Retinal pigment epithelial cell (primary cell): ENCODE measurements around the gene SAMSN1.
"Not testable (repeated sequence)": the region's sequence is repeated elsewhere in the genome, so short reads cannot be mapped to it uniquely, and the experiment has no call there.

Experiments used
- DNase-seq: peaks from one replicate; pipeline ENCODE4 v3.0.0-alpha.2; 2010; ENCODE audit warnings: low read depth
- H3K4me3 ChIP-seq: 2 replicates; pipeline ENCODE4 v1.5.1; 2011; ENCODE audit warnings: mild to moderate bottlenecking, low read length, control low read depth, moderate library complexity
- TF ChIP-seq, protein P1 (sequence below): conservative IDR thresholded peaks from 2 replicates; pipeline ENCODE4 v1.5.1; 2011; ENCODE audit warnings: low read depth, low read length, control low read depth, inconsistent platforms

Gene SAMSN1

DNA sequence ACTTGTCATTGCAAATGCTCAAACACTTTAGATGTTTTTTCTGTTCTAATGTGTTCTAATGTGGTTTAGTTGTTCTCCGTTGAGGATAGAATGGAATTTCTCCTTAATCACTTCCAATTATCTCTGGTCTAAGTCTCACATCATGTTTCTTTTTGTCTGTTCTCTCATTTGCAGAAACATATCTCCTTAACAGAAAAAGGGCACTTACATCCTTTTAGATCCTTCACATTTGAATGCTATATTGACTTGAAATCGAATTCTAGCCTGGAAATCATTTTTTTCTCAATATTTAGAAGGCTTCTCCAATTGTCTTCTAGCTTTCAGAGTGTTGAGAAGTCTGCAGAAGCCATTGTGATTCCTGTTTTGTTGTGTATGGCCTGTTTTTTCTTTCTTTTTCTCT, 7.3 kb upstream of the SAMSN1 start:
- TF ChIP-seq, protein P1, sequence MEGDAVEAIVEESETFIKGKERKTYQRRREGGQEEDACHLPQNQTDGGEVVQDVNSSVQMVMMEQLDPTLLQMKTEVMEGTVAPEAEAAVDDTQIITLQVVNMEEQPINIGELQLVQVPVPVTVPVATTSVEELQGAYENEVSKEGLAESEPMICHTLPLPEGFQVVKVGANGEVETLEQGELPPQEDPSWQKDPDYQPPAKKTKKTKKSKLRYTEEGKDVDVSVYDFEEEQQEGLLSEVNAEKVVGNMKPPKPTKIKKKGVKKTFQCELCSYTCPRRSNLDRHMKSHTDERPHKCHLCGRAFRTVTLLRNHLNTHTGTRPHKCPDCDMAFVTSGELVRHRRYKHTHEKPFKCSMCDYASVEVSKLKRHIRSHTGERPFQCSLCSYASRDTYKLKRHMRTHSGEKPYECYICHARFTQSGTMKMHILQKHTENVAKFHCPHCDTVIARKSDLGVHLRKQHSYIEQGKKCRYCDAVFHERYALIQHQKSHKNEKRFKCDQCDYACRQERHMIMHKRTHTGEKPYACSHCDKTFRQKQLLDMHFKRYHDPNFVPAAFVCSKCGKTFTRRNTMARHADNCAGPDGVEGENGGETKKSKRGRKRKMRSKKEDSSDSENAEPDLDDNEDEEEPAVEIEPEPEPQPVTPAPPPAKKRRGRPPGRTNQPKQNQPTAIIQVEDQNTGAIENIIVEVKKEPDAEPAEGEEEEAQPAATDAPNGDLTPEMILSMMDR, result no peak
- DNase-seq, result no peak
- no peak overlapping the region for H3K4me3 ChIP-seq

DNA sequence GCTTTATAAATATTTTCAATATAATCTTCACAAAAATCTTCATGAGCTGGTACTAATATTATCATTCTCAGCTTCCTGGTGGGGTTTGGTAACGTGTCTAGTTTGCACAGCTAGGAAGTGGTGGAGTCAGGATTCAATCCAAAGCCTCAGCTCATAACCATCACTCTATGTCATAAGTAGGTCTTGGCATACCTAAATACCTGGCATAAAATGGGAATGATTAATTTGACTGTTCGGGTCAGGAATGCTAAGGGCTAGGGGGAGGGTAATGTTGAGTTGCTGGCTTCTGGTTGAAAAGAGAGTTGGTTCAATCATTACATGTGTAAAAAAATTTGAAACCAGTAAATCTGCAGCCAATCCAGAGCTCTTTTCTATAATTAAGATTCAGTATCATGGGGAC, 5.6 kb upstream of the SAMSN1 start:
- DNase-seq, result no peak
- H3K4me3 ChIP-seq, result no peak overlapping the region
- TF ChIP-seq, protein P1, result no peak

GRCh38 chr21:14550135-14550534, 4.0 kb upstream of the SAMSN1 start:
- DNase-seq, result no peak
- no peak overlapping the region for H3K4me3 ChIP-seq
- TF ChIP-seq, protein P1, result no peak

- H3K4me3 ChIP-seq, result no peak overlapping the region
- no peak for DNase-seq
- TF ChIP-seq, protein P1, result no peak
Measured at GRCh38 chr21:14548779-14549178, 2.7 kb upstream of the SAMSN1 start.

DNA sequence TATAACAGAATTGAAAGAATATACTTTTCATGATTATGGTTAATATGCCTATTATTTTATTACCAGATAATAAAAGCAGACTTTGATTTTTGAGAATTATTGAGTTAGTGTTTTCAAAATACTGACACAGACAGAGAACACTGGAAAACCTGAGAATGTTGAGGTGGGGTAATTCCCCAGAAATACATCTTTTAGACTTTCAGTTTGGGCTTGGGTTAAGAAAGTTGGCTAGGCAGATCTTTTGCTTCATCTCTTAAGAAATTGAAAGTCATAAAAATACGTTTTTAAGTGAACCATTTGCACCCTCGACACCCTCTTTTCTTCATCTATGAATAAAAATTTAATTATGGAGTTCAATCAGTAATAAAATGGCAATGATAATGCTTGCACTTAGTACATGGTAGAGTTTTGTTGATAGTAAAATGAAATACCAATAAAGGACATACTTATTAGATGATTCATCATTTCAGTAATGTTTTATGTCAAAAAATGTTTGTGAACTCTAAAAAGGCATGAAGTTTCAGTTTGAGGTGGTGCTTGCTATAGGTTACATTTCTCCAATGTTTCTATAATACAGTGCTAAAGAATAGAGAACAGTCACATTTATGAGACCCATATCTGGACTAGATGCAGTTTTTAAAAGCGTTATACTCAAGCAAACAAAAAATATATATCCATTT, 1.9 kb upstream of the SAMSN1 start:
- no peak for DNase-seq
- TF ChIP-seq, protein P1, result no peak
- H3K4me3 ChIP-seq, result no peak overlapping the region

- not testable (repeated sequence) for DNase-seq, H3K4me3 ChIP-seq
Measured at GRCh38 chr21:14546719-14547118, 604 bp upstream of the SAMSN1 start.

DNA sequence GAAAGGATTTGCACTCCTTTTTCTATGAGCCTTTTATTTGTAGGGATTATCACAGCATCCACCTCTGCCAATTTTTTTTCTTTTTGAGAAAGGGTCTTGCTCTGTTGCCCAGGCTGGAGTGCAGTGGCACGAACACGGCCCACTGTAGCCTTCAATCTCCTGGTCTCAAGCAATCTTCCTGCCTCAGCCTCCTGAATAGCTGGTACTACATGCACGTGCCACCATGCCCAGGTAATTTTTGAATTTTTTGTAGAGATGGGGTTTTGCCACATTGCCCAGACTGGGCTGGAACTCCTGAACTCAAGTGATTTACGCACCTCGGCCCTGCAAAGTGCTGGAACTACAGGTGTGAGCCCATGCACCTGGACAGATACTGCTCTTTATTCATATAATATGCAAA, 2.1 kb downstream of the SAMSN1 start:
- TF ChIP-seq, protein P1, result no peak
- no peak for DNase-seq
- H3K4me3 ChIP-seq, result no peak overlapping the region
